Frontal cortex (tissue), 4 donors: ENCODE results near the gene CPPED1. TPM values are rescaled to one million over a fixed set of nuclear protein-coding genes. Genes with fewer than 3 reads are reported as not detected.
A peak's percentile ranks its signal among the peaks of the same experiment; 100 is the strongest.
"Not testable (repeated sequence)": the region's sequence is repeated elsewhere in the genome, so short reads cannot be mapped to it uniquely, and the experiment has no call there.

Source experiments
- DNase-seq, 2 donors: peaks; one replicate each; pipeline ENCODE4 v3.0.0; 2012; ENCODE audit warnings: low spot score in 2 of 2
- FAIRE-seq: peaks from 2 replicates; lab custom pipeline; 2012; peaks lifted over from hg19 to GRCh38; lab: Jason Lieb, UNC
- total RNA-seq: library from RNA; depleted of rRNA; stranded (reverse); fragments of >200 nt; gene quantifications from one replicate; pipeline ENCODE4 v1.2.3, GENCODE V29; 2014
- donor health status: control.
- donor health status: control.
- donor health status: control.

CPPED1 gene
- total RNA-seq, 1 donor from 2014 or later: 4.1 TPM

- no peak for DNase-seq
- no peak for FAIRE-seq
These were observed 30.5 kb downstream of the CPPED1 start for GRCh38 chr16:12773221-12773620.

GRCh38 chr16:12771341-12771798 lies 32.3 kb downstream of the CPPED1 start:
- DNase-seq (peak in 1 of 2 donors; percentile 7), FAIRE-seq (no peak)

GRCh38 chr16:12769525-12769924 lies 34.2 kb downstream of the CPPED1 start:
- FAIRE-seq (no peak), DNase-seq (no peak)

- FAIRE-seq (no peak), DNase-seq (no peak)
These were observed 35.8 kb downstream of the CPPED1 start for GRCh38 chr16:12767897-12768296.

- DNase-seq: no peak
- FAIRE-seq: no peak
These were observed 36.8 kb downstream of the CPPED1 start for GRCh38 chr16:12766853-12767252.

GRCh38 chr16:12766208-12766607 lies 37.5 kb downstream of the CPPED1 start:
- FAIRE-seq, DNase-seq: not testable (repeated sequence)

- DNase-seq (no peak), FAIRE-seq (no peak)
These were observed 38.7 kb downstream of the CPPED1 start for GRCh38 chr16:12764813-12765488.

GRCh38 chr16:12763517-12763916 lies 40.2 kb downstream of the CPPED1 start:
- DNase-seq: no peak
- FAIRE-seq: no peak

GRCh38 chr16:12760819-12761611 lies 42.7 kb downstream of the CPPED1 start:
- DNase-seq (no peak), FAIRE-seq (no peak)

GRCh38 chr16:12758670-12759558 lies 44.8 kb downstream of the CPPED1 start:
- DNase-seq (no peak), FAIRE-seq (no peak)

GRCh38 chr16:12758031-12758669 lies 45.5 kb downstream of the CPPED1 start:
- FAIRE-seq (no peak), DNase-seq (no peak)

- DNase-seq (no peak), FAIRE-seq (no peak)
These were observed 46.1 kb downstream of the CPPED1 start for GRCh38 chr16:12757546-12757945.

- FAIRE-seq (no peak), DNase-seq (no peak)
These were observed 48.7 kb downstream of the CPPED1 start for GRCh38 chr16:12754824-12755543.

GRCh38 chr16:12753203-12754023 lies 50.3 kb downstream of the CPPED1 start:
- FAIRE-seq (no peak), DNase-seq (no peak)

GRCh38 chr16:12752159-12752558 lies 51.5 kb downstream of the CPPED1 start:
- DNase-seq: no peak
- FAIRE-seq: no peak

- DNase-seq (no peak), FAIRE-seq (no peak)
These were observed 53.2 kb downstream of the CPPED1 start for GRCh38 chr16:12750554-12750918.

GRCh38 chr16:12749076-12749475 lies 54.6 kb downstream of the CPPED1 start:
- FAIRE-seq: no peak
- DNase-seq: no peak

GRCh38 chr16:12747827-12748226 lies 55.9 kb downstream of the CPPED1 start:
- no peak for FAIRE-seq
- DNase-seq: no peak
